Activated naive CD8-positive, alpha-beta T cell (primary cell): Measurements from ENCODE around the gene LITAFD.
"Not testable (repeated sequence)": the region's sequence is repeated elsewhere in the genome, so short reads cannot be mapped to it uniquely, and the experiment has no call there.

Experiments
- H3K27ac Mint-ChIP-seq: one replicate; pipeline ENCODE4 v1.8.0; 2021; ENCODE audit warnings: mixed read lengths
- H3K27me3 Mint-ChIP-seq: one replicate; pipeline ENCODE4 v1.8.0; 2021; ENCODE audit warnings: mixed read lengths
- H3K36me3 Mint-ChIP-seq: one replicate; pipeline ENCODE4 v1.8.0; 2021; ENCODE audit warnings: mixed read lengths
- H3K4me1 Mint-ChIP-seq: one replicate; pipeline ENCODE4 v1.8.0; 2021; ENCODE audit warnings: low read depth, mixed read lengths
- H3K4me3 Mint-ChIP-seq: one replicate; pipeline ENCODE4 v1.8.0; 2021; ENCODE audit warnings: mild to moderate bottlenecking, mixed read lengths
- H3K9me3 Mint-ChIP-seq: one replicate; pipeline ENCODE4 v1.8.0; 2021; ENCODE audit warnings: low read depth, mixed read lengths

The LITAFD gene

GRCh38 chr16:8910811-8911210 is 28.7 kb downstream of the LITAFD start:
- Mint-ChIP-seq H3K27me3 (no peaks in the 10 kb centered on the region), H3K4me3 (no peak overlapping the region), H3K36me3 (peaks cover 3% of the 10 kb centered on the region), H3K27ac (peak overlapping the region; percentile 5), H3K9me3 (no peaks in the 10 kb centered on the region), H3K4me1 (peaks cover 28% of the 10 kb centered on the region)

- peaks cover 31% of the 10 kb centered on the region for H3K4me1 Mint-ChIP-seq
- H3K27me3 Mint-ChIP-seq = no peaks in the 10 kb centered on the region
- peak overlapping the region; percentile 43 for H3K27ac Mint-ChIP-seq
- H3K9me3 Mint-ChIP-seq = no peaks in the 10 kb centered on the region
- H3K36me3 Mint-ChIP-seq = peaks cover 5% of the 10 kb centered on the region
- no peak overlapping the region for H3K4me3 Mint-ChIP-seq
Observed at GRCh38 chr16:8912793-8913192, 30.6 kb downstream of the LITAFD start.

GRCh38 chr16:8914098-8914497 is 31.9 kb downstream of the LITAFD start:
- Mint-ChIP-seq H3K9me3 (no peaks in the 10 kb centered on the region), H3K4me3 (no peak overlapping the region), H3K27ac (no peak overlapping the region), H3K36me3 (peaks cover 8% of the 10 kb centered on the region), H3K27me3 (no peaks in the 10 kb centered on the region), H3K4me1 (peaks cover 31% of the 10 kb centered on the region)

- H3K4me3 Mint-ChIP-seq = no peak overlapping the region
- no peak overlapping the region for H3K27ac Mint-ChIP-seq
- H3K27me3 Mint-ChIP-seq = no peaks in the 10 kb centered on the region
- H3K36me3 Mint-ChIP-seq = peaks cover 13% of the 10 kb centered on the region
- peaks cover 38% of the 10 kb centered on the region for H3K4me1 Mint-ChIP-seq
- no peaks in the 10 kb centered on the region for H3K9me3 Mint-ChIP-seq
Observed at GRCh38 chr16:8915722-8916301, 33.7 kb downstream of the LITAFD start.

- peaks cover 40% of the 10 kb centered on the region for H3K4me1 Mint-ChIP-seq
- peaks cover 13% of the 10 kb centered on the region for H3K36me3 Mint-ChIP-seq
- peak overlapping the region; percentile 59 for H3K27ac Mint-ChIP-seq
- no peak overlapping the region for H3K4me3 Mint-ChIP-seq
- no peaks in the 10 kb centered on the region for H3K27me3 Mint-ChIP-seq
- H3K9me3 Mint-ChIP-seq = no peaks in the 10 kb centered on the region
Observed at GRCh38 chr16:8916541-8917225, 34.5 kb downstream of the LITAFD start.

GRCh38 chr16:8917336-8917735 is 35.2 kb downstream of the LITAFD start:
- not testable (repeated sequence) for H3K27ac Mint-ChIP-seq, H3K27me3 Mint-ChIP-seq, H3K4me3 Mint-ChIP-seq, H3K9me3 Mint-ChIP-seq
- Mint-ChIP-seq H3K36me3 (peaks cover 13% of the 10 kb centered on the region), H3K4me1 (peaks cover 41% of the 10 kb centered on the region)

- Mint-ChIP-seq H3K36me3 (peaks cover 13% of the 10 kb centered on the region), H3K4me3 (no peak overlapping the region), H3K27ac (peak overlapping the region; percentile 86), H3K9me3 (no peaks in the 10 kb centered on the region), H3K27me3 (no peaks in the 10 kb centered on the region), H3K4me1 (peaks cover 42% of the 10 kb centered on the region)
Observed at GRCh38 chr16:8919089-8919933, 37.2 kb downstream of the LITAFD start.

GRCh38 chr16:8919934-8920462 is 37.8 kb downstream of the LITAFD start:
- peak overlapping the region; percentile 86 for H3K27ac Mint-ChIP-seq
- H3K36me3 Mint-ChIP-seq = peaks cover 13% of the 10 kb centered on the region
- no peaks in the 10 kb centered on the region for H3K9me3 Mint-ChIP-seq
- no peak overlapping the region for H3K4me3 Mint-ChIP-seq
- H3K27me3 Mint-ChIP-seq = no peaks in the 10 kb centered on the region
- peaks cover 45% of the 10 kb centered on the region for H3K4me1 Mint-ChIP-seq

GRCh38 chr16:8920645-8921346 is 38.6 kb downstream of the LITAFD start:
- no peak overlapping the region for H3K4me3 Mint-ChIP-seq

GRCh38 chr16:8921347-8921984 is 39.3 kb downstream of the LITAFD start:
- peaks cover 15% of the 10 kb centered on the region for H3K36me3 Mint-ChIP-seq
- H3K9me3 Mint-ChIP-seq = no peaks in the 10 kb centered on the region
- no peak overlapping the region for H3K4me3 Mint-ChIP-seq
- no peaks in the 10 kb centered on the region for H3K27me3 Mint-ChIP-seq
- peak overlapping the region; percentile 86 for H3K27ac Mint-ChIP-seq
- H3K4me1 Mint-ChIP-seq = peaks cover 46% of the 10 kb centered on the region

More at GRCh38 chr16:8920645-8921346, 38.6 kb downstream of the LITAFD start:
- H3K9me3 Mint-ChIP-seq = no peaks in the 10 kb centered on the region
- H3K27me3 Mint-ChIP-seq = no peaks in the 10 kb centered on the region
- peaks cover 13% of the 10 kb centered on the region for H3K36me3 Mint-ChIP-seq
- peak overlapping the region; percentile 86 for H3K27ac Mint-ChIP-seq
- H3K4me1 Mint-ChIP-seq = peaks cover 45% of the 10 kb centered on the region

- Mint-ChIP-seq H3K9me3 (no peaks in the 10 kb centered on the region), H3K36me3 (peaks cover 14% of the 10 kb centered on the region), H3K4me1 (peaks cover 52% of the 10 kb centered on the region), H3K27ac (peak overlapping the region; percentile 46), H3K27me3 (no peaks in the 10 kb centered on the region), H3K4me3 (no peak overlapping the region)
Observed at GRCh38 chr16:8923199-8923598, 41.0 kb downstream of the LITAFD start.

GRCh38 chr16:8924214-8924613 is 42.1 kb downstream of the LITAFD start:
- H3K9me3 Mint-ChIP-seq = no peaks in the 10 kb centered on the region
- no peak overlapping the region for H3K4me3 Mint-ChIP-seq
- H3K36me3 Mint-ChIP-seq = peaks cover 8% of the 10 kb centered on the region
- H3K4me1 Mint-ChIP-seq = peaks cover 57% of the 10 kb centered on the region
- H3K27me3 Mint-ChIP-seq = no peaks in the 10 kb centered on the region
- H3K27ac Mint-ChIP-seq = peak overlapping the region; percentile 72

- Mint-ChIP-seq H3K4me3 (no peak overlapping the region), H3K27ac (no peak overlapping the region), H3K36me3 (peaks cover 4% of the 10 kb centered on the region), H3K4me1 (peaks cover 53% of the 10 kb centered on the region), H3K9me3 (no peaks in the 10 kb centered on the region), H3K27me3 (no peaks in the 10 kb centered on the region)
Observed at GRCh38 chr16:8925455-8925854, 43.3 kb downstream of the LITAFD start.

GRCh38 chr16:8926827-8927226 is 44.7 kb downstream of the LITAFD start:
- peaks cover 46% of the 10 kb centered on the region for H3K4me1 Mint-ChIP-seq
- H3K4me3 Mint-ChIP-seq = no peak overlapping the region
- H3K36me3 Mint-ChIP-seq = peaks cover 4% of the 10 kb centered on the region
- H3K9me3 Mint-ChIP-seq = no peaks in the 10 kb centered on the region
- no peak overlapping the region for H3K27ac Mint-ChIP-seq
- no peaks in the 10 kb centered on the region for H3K27me3 Mint-ChIP-seq
